Adrenal gland (tissue), 5 donors: ENCODE measurements around the gene CCNDBP1.

ENCODE experiments used
- POLR2A ChIP-seq, 2 donors: fragments of 450-650 bp; IDR thresholded peaks; one replicate each; pipeline ENCODE4 v1.6.1; 2017; ENCODE audit warnings: antibody characterized with exemption in 2 of 2, mild to moderate bottlenecking in 2 of 2, moderate library complexity in 1 of 2
- TF ChIP-seq, protein P1 (sequence below), 6 experiments: fragments of 450-650 bp in 4 of 6; fragments of 200-600 bp in 2 of 6; sonication (generic) in 1 of 6; IDR thresholded peaks; 1 replicate in 5 of 6; 2 replicates in 1 of 6; pipeline versions ENCODE4 v1.5.1 to v1.8.0; 2016 to 2021; ENCODE audit warnings: antibody characterized with exemption in 6 of 6, mild to moderate bottlenecking in 2 of 6, moderate library complexity in 1 of 6
- donor health status: DM: no; HTN: no; CAD: no.

- TF ChIP-seq, protein P1, sequence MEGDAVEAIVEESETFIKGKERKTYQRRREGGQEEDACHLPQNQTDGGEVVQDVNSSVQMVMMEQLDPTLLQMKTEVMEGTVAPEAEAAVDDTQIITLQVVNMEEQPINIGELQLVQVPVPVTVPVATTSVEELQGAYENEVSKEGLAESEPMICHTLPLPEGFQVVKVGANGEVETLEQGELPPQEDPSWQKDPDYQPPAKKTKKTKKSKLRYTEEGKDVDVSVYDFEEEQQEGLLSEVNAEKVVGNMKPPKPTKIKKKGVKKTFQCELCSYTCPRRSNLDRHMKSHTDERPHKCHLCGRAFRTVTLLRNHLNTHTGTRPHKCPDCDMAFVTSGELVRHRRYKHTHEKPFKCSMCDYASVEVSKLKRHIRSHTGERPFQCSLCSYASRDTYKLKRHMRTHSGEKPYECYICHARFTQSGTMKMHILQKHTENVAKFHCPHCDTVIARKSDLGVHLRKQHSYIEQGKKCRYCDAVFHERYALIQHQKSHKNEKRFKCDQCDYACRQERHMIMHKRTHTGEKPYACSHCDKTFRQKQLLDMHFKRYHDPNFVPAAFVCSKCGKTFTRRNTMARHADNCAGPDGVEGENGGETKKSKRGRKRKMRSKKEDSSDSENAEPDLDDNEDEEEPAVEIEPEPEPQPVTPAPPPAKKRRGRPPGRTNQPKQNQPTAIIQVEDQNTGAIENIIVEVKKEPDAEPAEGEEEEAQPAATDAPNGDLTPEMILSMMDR (IDR thresholded peaks at IDR 0.05), result no peak
- no peak for TF ChIP-seq POLR2A (IDR thresholded peaks at IDR 0.05)
Measured at GRCh38 chr15:43212951-43213350, 27.7 kb downstream of the CCNDBP1 start.
